Astrocyte (in vitro differentiated cells and primary cell): ENCODE results near the gene ADCY5.

Experiments used
- EZH2 ChIP-seq: IDR thresholded peaks from 2 replicates; pipeline ENCODE4 v1.6.1; 2012; ENCODE audit warnings: mild to moderate bottlenecking, low read length, inconsistent platforms; ENCODE audit not compliant: insufficient read depth
- TF ChIP-seq, protein P1 (sequence below): IDR thresholded peaks from 2 replicates; pipeline ENCODE4 v1.5.1; 2011; ENCODE audit warnings: low read depth, mild to moderate bottlenecking, inconsistent platforms, low read length, moderate library complexity; ENCODE audit not compliant: insufficient read depth

DNA sequence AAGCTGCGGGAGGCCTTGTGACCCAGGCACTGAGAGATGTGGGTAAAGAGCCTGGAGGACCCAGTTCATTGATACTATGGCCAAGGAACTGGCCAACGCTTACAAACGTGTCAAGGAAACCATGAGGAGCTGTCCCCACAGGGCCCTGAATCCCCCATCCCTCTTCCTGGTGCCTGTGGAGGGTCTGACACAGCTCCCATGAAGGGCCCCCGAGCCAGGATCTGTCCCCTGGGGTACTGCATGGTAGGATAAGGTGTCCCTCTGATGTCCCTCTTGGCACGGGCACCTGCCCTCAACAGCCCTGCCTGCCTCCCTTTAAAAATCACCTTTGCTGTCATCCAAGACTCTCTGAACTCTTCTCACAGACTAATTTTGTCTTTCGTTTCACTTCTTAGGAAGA, 122.4 kb downstream of the ADCY5 start:
- TF ChIP-seq, protein P1, sequence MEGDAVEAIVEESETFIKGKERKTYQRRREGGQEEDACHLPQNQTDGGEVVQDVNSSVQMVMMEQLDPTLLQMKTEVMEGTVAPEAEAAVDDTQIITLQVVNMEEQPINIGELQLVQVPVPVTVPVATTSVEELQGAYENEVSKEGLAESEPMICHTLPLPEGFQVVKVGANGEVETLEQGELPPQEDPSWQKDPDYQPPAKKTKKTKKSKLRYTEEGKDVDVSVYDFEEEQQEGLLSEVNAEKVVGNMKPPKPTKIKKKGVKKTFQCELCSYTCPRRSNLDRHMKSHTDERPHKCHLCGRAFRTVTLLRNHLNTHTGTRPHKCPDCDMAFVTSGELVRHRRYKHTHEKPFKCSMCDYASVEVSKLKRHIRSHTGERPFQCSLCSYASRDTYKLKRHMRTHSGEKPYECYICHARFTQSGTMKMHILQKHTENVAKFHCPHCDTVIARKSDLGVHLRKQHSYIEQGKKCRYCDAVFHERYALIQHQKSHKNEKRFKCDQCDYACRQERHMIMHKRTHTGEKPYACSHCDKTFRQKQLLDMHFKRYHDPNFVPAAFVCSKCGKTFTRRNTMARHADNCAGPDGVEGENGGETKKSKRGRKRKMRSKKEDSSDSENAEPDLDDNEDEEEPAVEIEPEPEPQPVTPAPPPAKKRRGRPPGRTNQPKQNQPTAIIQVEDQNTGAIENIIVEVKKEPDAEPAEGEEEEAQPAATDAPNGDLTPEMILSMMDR, result no peak
- TF ChIP-seq EZH2, result no peak
